Airway epithelial cell (primary cell): ENCODE data around the gene HCK. TPM values are rescaled to one million over a fixed set of nuclear protein-coding genes. Genes with fewer than 3 reads are reported as not detected.

ENCODE experiments used
- total RNA-seq: library from RNA; depleted of rRNA; stranded (reverse); fragments of >200 nt; gene quantifications from 2 replicates; pipeline ENCODE4 v1.2.3, GENCODE V29; 2015

Gene HCK
- total RNA-seq: not detected in 2 replicates

GRCh38 chr20:32052090-32052777 is at the start of gene HCK:
TSS of gene HCK (plus strand) at chr20:32052242.

GRCh38 chr20:32010101-32010500 is 41.9 kb upstream of the HCK start, which contains the start of gene CCM2L:
TSS of gene CCM2L (plus strand) at chr20:32010438. CDS start at chr20:32010455, 17 bp downstream.

GRCh38 chr20:32109392-32110172 is 57.5 kb downstream of the HCK start, which contains the start of gene TM9SF4:
TSS of gene TM9SF4 (plus strand) at chr20:32109714. CDS start at chr20:32109741, 27 bp downstream.

Other genes with a start within 250 kb of the HCK start
- gene MYLK2, start 232.9 kb upstream of the HCK start, total RNA-seq: not detected in 2 replicates
- not detected in 2 replicates for gene FOXS1, start 206.6 kb upstream of the HCK start, total RNA-seq
- not detected in 2 replicates for gene DUSP15, start 181.7 kb upstream of the HCK start, total RNA-seq
- not detected in 2 replicates for gene TTLL9, start 181.6 kb upstream of the HCK start, total RNA-seq
- gene PDRG1, start 100.2 kb upstream of the HCK start, total RNA-seq: 13.0 and 18.0 TPM in 2 replicates
- not detected in 2 replicates for gene XKR7, start 84.1 kb upstream of the HCK start, total RNA-seq
- not detected in 2 replicates for gene CCM2L, start 41.8 kb upstream of the HCK start, total RNA-seq
- gene TM9SF4, start 57.5 kb downstream of the HCK start, total RNA-seq: 25.7 and 38.2 TPM in 2 replicates
- gene PLAGL2, start 155.5 kb downstream of the HCK start, total RNA-seq: 8.3 and 10.6 TPM in 2 replicates
- 25.5 and 38.6 TPM in 2 replicates for gene POFUT1, start 155.6 kb downstream of the HCK start, total RNA-seq
- 11.1 and 14.2 TPM in 2 replicates for gene KIF3B, start 225.4 kb downstream of the HCK start, total RNA-seq